ENCODE results near the gene TRMT44.

TRMT44 gene

DNA sequence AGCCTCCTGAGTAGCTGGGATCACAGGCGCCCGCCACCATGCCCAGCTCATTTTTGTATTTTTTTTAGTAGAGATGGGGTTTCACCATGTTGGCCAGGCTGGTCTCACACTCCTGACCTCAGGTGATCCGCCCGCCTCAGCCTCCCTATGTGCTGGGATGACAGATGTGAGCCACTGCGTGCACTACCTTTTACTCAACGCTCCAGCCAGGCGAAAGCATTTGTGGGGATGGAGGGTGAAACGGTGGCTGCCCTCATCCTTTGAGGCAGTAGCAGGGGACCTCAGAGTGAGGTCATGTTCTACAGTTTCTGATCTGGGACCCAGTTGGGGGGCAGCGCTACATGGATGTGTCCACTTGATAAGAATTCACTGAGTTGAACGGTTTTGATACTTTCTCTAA is 73.8 kb downstream of the TRMT44 start:
- no peak for DNase-seq (ENCODE audit: low read depth)

GRCh38 chr4:8515316-8516060 is 74.9 kb downstream of the TRMT44 start:
- no peak for DNase-seq (ENCODE audit: low read depth)

DNA sequence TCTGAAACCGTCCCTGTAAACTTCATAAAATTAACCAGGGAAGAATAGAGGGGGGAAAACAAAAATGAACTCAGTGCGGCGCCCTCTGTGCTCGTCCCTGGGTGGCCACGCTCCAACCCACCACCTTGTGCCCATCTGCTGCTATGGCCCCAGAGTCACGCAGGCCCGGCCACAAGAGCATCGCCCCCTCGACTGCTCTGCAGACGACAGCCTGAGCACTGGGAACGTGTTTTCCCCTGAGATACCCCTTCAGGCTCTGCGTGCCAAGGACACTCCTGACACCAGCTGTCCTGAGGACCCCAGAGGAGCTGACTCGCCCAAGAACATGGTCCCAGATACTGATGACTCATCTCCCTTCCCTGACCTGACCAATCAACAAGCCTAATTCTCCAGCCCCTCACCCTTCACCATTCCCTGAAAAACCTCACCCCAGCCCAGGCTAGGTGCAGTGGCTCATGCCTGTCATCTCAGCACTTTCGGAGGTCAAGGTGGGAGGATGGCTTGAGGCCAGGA is 75.5 kb downstream of the TRMT44 start:
- DNase-seq (ENCODE audit: low read depth), result no peak

DNA sequence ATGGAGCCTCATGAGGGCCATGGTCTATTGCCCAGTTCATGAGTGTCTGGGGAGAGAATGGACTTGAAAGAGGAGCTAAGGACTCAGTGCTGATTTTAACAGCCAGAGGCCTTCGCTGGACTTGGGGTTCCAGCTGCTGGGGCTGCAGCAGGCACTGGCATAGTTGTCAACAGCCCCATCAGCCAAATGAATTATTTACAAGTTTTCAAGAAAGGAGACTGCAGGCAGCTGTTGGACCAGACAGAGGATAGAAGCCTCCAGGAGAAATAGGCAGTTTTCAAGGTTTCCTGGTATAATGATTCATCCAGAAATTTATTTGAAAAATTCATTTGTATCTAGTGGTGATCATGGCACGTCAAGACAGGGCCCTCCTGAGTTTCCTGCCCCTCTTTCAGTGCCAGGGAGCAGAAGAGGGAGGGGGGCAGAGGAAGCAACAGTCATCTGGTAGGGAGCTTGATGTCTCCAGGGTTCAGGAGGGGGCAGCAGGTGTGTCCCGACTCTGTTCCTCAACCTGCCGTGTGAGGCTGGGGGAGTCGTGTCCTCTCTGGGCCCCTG is 76.5 kb downstream of the TRMT44 start:
- no peak for DNase-seq (ENCODE audit: low read depth)

DNA sequence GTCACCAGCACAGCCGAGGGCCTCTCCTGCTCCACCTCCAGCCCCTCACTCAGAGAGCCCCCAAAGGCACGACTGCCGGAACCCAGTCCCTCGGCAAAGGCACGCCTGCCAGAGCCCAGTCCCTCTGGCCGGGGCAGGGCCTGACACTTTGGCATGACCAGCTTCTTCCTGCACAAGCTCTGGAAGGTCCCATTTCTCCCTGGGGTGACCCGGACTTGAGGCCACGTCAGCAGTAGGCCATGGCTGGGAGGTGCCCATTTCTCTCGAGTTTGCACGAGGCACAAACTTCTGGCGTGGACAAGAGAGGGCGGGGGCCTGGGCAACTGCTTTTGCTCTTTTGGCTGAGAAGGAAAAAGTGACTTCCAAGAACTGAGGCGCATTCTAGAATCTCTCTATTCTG is 77.4 kb downstream of the TRMT44 start:
- no peak for DNase-seq (ENCODE audit: low read depth)

GRCh38 chr4:8522160-8523120 is 81.9 kb downstream of the TRMT44 start:
- DNase-seq (ENCODE audit: low read depth), result no peak

DNA sequence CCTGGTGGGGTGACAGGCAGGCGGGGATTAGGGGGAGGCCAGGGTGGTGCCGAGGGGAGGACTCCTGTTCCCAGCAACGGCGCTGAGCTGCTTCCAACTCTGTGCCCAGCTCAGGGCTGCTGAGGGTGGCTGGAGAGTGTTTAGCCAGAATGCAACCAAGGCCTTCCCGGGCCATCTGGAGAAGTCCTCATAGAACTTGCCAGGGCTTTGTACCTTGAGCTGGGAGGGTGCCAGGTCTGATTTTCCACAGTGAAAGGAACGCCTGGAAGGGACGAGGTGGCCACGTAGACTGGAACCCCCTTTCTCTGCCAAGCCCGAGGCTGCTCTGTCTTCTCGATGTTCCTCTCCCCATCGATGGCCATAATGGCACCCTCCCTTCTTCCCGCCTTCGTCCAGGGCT is 82.6 kb downstream of the TRMT44 start:
- DNase-seq (ENCODE audit: low read depth), result no peak

GRCh38 chr4:8523766-8524165 is 83.2 kb downstream of the TRMT44 start:
- DNase-seq (ENCODE audit: low read depth), result no peak

DNA sequence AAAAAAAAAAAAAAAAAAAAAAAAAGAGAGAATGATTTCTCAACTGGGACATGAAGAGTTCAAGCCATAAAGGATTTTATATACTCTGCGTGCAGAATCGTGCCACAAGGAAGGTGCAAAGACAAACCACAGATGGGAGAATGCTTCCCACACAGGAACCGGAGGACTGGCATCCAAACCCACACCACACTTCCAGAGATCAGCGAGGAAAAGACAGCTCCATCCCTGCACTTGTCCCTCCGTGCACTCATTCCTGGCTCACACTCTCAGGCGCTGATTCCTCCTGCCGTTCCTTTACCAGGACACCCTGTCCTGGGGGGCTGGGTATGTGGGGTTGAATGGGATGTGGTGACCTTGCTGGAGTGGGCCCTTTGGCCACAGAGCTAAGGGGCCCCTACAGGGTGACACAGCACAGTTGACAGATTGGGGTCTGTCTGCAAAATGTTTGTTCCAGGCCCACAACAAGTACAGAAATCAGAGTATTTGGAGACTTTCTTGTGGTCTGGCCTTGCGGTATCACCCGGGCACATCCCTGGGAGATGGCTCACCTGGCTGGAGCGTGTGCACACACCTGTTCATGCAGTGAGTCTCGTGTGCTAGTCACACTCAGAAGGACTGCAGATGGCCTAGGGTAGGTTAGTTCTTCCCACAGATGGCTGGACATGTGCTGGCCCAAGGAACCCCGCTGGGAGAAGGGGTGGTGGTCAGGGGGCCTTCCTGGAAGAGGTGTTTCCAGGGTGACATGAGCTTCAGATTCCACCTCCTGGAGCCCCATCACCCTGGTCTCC is 84.2 kb downstream of the TRMT44 start:
- DNase-seq (ENCODE audit: low read depth), result no peak

DNA sequence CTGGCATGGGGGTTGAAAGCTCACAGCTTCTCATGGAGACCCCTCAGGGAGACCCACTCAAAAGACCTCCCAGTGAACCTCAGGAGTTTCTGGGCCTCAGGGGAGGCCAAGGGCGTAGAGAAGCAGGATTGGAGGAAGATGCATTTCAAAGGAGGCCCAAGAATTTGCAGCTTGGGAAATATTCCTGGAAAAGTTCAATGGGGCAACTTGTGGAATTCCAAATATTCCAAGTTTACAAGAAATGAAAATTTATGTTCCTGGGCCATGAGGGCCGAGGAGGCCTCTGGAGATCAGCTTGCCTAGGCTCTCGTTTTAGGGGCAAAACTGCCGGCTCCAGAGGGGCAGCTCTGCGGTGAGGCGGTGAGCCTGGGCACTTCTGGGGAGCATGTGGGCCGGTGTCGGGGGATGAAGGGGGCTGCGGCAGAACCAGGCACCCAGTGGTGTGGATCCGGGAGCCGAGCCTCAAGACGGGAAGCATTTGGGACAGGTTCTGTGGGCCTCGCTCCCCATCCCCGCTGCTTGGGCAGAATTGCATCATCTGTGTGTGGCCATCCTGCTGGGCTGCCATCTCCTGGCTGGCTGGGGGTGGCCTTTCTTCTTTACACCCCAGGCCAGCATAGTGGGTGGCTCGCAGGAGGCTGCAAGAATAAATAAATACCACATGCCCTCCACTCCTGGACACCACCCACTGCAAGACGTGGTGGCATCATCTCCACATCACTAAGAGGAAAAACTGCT is 85.0 kb downstream of the TRMT44 start:
- no peak for DNase-seq (ENCODE audit: low read depth)

Data from stromal cell of bone marrow (primary cell).